Testis (tissue), 3 donors: ENCODE results near the gene PKNOX2. TPM values are rescaled to one million over a fixed set of nuclear protein-coding genes. Genes with fewer than 3 reads are reported as not detected.

Experiments
- DNase-seq: peaks from one replicate; pipeline ENCODE4 v3.0.0-alpha.2; 2019
- H3K27ac ChIP-seq, 2 donors: fragments of 200-600 bp; sonication (generic); one replicate each; pipeline ENCODE4 v1.5.1; 2019
- H3K27me3 ChIP-seq: fragments of 200-600 bp; sonication (generic); one replicate; pipeline ENCODE4 v1.5.1; 2019
- H3K36me3 ChIP-seq: fragments of 200-600 bp; sonication (generic); one replicate; pipeline ENCODE4 v1.5.1; 2017; ENCODE audit warnings: low read depth; ENCODE audit errors: missing control alignments
- H3K4me1 ChIP-seq: fragments of 200-600 bp; sonication (generic); one replicate; pipeline ENCODE4 v1.5.1; 2019
- H3K4me3 ChIP-seq, 2 donors: fragments of 200-600 bp; sonication (generic); one replicate each; pipeline ENCODE4 v1.5.1; 2017 to 2019
- H3K9me3 ChIP-seq: fragments of 200-600 bp; sonication (generic); one replicate; pipeline ENCODE4 v1.5.1; 2017
- POLR2A ChIP-seq: fragments of 450-650 bp; IDR thresholded peaks from one replicate; pipeline ENCODE4 v1.6.1; 2017; ENCODE audit warnings: antibody characterized with exemption, mild to moderate bottlenecking, moderate library complexity
- WGBS, 2 donors: methylation state at CpG; one replicate each; pipeline ENCODE4 v1.1.5; 2018; 5-methylcytosine and 5-hydroxymethylcytosine counted together
- intact Hi-C: fragments of 100-400 bp; cut with DNase I; formaldehyde crosslinking; loops from one replicate; pipeline ENCODE4 v1.15.1; 2023; ENCODE audit warnings: low total_unique reads
- polyA plus RNA-seq: library from polyadenylated mRNA; stranded (reverse); fragments of 350-450 nt; fragmentation: Illumina TruSeq; extraction: RNeasy Lipid Tissue Mini Kit (QIAGEN cat#74804); gene quantifications from one replicate; pipeline ENCODE4 v1.2.3, GENCODE V29; 2014; ENCODE audit warnings: low read depth, low replicate concordance; ENCODE audit not compliant: insufficient read depth
- total RNA-seq, 2 donors: library from RNA; depleted of rRNA; stranded (reverse); fragments of >200 nt; gene quantifications; one replicate each; pipeline ENCODE4 v1.2.3, GENCODE V29; 2016
- TF ChIP-seq, protein P1 (sequence below), 3 experiments: fragments of 450-650 bp in 2 of 3; fragments of 200-600 bp in 1 of 3; sonication (generic) in 1 of 3; IDR thresholded peaks; one replicate each; pipeline ENCODE4 v1.5.1; 2016 to 2019; ENCODE audit warnings: antibody characterized with exemption in 3 of 3, mild to moderate bottlenecking in 2 of 3, moderate library complexity in 1 of 3

Gene PKNOX2
- total and polyA plus RNA-seq, 3 donors from 2014 or later = 5.5 to 10.4 (median 7.3) TPM

GRCh38 chr11:125270106-125270505 is 105.6 kb downstream of the PKNOX2 start:
- Histone ChIP-seq H3K4me3 (no peak overlapping the region), H3K27me3 (no peaks in the 10 kb centered on the region), H3K9me3 (no peaks in the 10 kb centered on the region), H3K4me1 (peaks cover 19% of the 10 kb centered on the region), H3K36me3 (no peaks in the 10 kb centered on the region), H3K27ac (no peak overlapping the region)
- intact Hi-C loops = no loop called here
- DNase-seq = no peak
- TF ChIP-seq, protein P1, sequence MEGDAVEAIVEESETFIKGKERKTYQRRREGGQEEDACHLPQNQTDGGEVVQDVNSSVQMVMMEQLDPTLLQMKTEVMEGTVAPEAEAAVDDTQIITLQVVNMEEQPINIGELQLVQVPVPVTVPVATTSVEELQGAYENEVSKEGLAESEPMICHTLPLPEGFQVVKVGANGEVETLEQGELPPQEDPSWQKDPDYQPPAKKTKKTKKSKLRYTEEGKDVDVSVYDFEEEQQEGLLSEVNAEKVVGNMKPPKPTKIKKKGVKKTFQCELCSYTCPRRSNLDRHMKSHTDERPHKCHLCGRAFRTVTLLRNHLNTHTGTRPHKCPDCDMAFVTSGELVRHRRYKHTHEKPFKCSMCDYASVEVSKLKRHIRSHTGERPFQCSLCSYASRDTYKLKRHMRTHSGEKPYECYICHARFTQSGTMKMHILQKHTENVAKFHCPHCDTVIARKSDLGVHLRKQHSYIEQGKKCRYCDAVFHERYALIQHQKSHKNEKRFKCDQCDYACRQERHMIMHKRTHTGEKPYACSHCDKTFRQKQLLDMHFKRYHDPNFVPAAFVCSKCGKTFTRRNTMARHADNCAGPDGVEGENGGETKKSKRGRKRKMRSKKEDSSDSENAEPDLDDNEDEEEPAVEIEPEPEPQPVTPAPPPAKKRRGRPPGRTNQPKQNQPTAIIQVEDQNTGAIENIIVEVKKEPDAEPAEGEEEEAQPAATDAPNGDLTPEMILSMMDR (IDR thresholded peaks at IDR 0.05) = no peak
- TF ChIP-seq POLR2A = no peak
- WGBS, 2 donors = 68 to 80% methylated on average over 3 of the region's 3 CpGs

DNA sequence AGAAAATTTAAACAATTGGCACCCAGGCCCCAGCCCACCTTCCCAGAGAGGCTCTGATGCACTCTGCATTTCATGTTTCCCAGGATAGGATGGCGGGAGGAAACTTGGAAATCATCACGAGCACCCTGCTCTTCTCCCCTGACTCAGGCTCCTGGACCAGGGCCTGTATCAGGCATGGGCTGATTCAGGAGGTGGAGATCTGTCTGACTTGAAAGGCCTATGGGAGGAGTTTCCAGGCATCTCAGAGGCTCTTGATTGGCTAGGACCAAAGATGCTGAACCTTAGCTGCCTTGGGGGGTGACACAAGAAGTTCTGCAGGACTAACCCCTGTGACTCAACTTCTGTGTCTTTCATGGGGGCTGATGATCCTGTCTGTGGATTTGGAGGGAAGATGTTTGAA is 106.2 kb downstream of the PKNOX2 start:
- Histone ChIP-seq H3K27ac (no peak overlapping the region), H3K9me3 (no peaks in the 10 kb centered on the region), H3K4me1 (peaks cover 17% of the 10 kb centered on the region), H3K4me3 (no peak overlapping the region), H3K36me3 (no peaks in the 10 kb centered on the region), H3K27me3 (no peaks in the 10 kb centered on the region)
- DNase-seq = no peak
- 87 to 94% methylated on average over 2 of the region's 2 CpGs for WGBS, 2 donors
- intact Hi-C loops = no loop called here
- TF ChIP-seq, protein P1 (IDR thresholded peaks at IDR 0.05) = no peak

GRCh38 chr11:125271483-125272091 is 107.0 kb downstream of the PKNOX2 start:
- no peaks in the 10 kb centered on the region for H3K9me3 ChIP-seq
- no peaks in the 10 kb centered on the region for H3K36me3 ChIP-seq
- 87 to 95% methylated on average over 6 of the region's 6 CpGs for WGBS, 2 donors
- TF ChIP-seq, protein P1 (IDR thresholded peaks at IDR 0.05) = no peak
- no peak overlapping the region for H3K4me3 ChIP-seq
- peaks cover 11% of the 10 kb centered on the region for H3K4me1 ChIP-seq
- intact Hi-C loops = no loop called here
- DNase-seq = no peak
- H3K27ac ChIP-seq = no peak overlapping the region
- no peaks in the 10 kb centered on the region for H3K27me3 ChIP-seq

DNA sequence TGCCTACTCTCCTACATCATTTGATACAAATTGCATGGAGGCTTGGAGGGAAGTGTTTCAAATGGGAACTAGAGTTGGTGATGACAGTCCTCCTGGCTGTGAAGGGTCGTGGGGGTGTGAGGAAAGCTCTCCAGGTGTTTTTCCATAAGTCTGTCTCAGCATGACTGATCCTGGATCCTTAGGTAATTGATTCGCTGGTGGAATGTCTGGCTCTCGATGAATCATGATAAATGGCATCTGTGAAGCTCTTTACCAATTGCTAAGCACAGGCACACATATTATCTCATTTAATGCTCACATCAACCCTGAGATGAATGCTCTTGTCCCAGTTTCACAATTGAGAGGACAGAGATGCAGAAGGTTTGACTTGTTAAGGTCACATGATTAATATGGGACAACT is 107.5 kb downstream of the PKNOX2 start:
- no peaks in the 10 kb centered on the region for H3K9me3 ChIP-seq
- no peaks in the 10 kb centered on the region for H3K27me3 ChIP-seq
- no peak overlapping the region for H3K4me3 ChIP-seq
- no peak for TF ChIP-seq POLR2A
- TF ChIP-seq, protein P1 (IDR thresholded peaks at IDR 0.05) = no peak
- H3K27ac ChIP-seq = no peak overlapping the region
- intact Hi-C loops = no loop called here
- no peaks in the 10 kb centered on the region for H3K36me3 ChIP-seq
- peaks cover 11% of the 10 kb centered on the region for H3K4me1 ChIP-seq
- no peak for DNase-seq
- WGBS, 2 donors = 83 to 96% methylated on average over 3 of the region's 3 CpGs

DNA sequence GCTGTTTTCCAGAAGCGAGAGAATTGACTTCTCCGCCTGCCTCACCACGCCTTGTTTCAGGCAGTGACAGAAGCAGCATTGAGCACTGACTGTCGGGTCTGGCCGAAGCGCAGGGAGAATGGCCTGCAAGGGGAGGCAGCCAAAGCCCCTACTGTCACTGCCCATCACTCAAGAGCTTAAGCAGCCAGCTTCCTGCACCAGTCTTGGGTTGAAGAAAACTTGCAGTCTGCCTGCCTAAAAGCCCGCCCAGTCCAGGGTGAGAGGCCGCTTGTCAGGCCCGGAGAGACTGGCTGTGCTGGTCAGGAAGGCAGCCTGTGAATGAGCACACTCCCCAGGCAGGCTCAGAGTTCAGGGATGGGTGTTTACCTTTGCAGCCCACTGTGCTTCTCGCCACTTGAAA is 108.3 kb downstream of the PKNOX2 start:
- intact Hi-C loops = no loop called here

More for the DNA sequence above, 108.3 kb downstream of the PKNOX2 start:
- WGBS, 2 donors = 83 to 88% methylated on average over 10 of the region's 10 CpGs
- Histone ChIP-seq H3K27ac (no peak overlapping the region), H3K9me3 (no peaks in the 10 kb centered on the region), H3K4me3 (no peak overlapping the region), H3K4me1 (peaks cover 10% of the 10 kb centered on the region), H3K36me3 (no peaks in the 10 kb centered on the region), H3K27me3 (no peaks in the 10 kb centered on the region)
- DNase-seq = no peak
- TF ChIP-seq, protein P1 (IDR thresholded peaks at IDR 0.05) = no peak
- TF ChIP-seq POLR2A = no peak
